Smooth muscle cell (in vitro differentiated cells): ENCODE results near the gene EZH2. TPM values are rescaled to one million over a fixed set of nuclear protein-coding genes. Genes with fewer than 3 reads are reported as not detected.

Source experiments
- DNase-seq: peaks from one replicate; lab custom pipeline; 2025; ENCODE audit not compliant: unreplicated experiment; lab: John Stamatoyannopoulos, UW
- H2AFZ ChIP-seq: fragments of 200-600 bp; sonication (generic); 2 replicates; pipeline ENCODE4 v1.6.0; 2016; ENCODE audit warnings: antibody characterized with exemption, low read depth, mild to moderate bottlenecking
- H3F3A ChIP-seq: fragments of 200-600 bp; sonication (generic); 2 replicates; pipeline ENCODE4 v1.6.0; 2017; ENCODE audit warnings: antibody characterized with exemption, low read depth
- H3K27ac ChIP-seq: fragments of 200-600 bp; sonication (generic); 2 replicates; pipeline ENCODE4 v1.5.1; 2016; ENCODE audit warnings: low read depth, mild to moderate bottlenecking
- H3K27me3 ChIP-seq: fragments of 200-600 bp; sonication (generic); 2 replicates; pipeline ENCODE4 v1.6.1; 2016; ENCODE audit warnings: low read depth, mild to moderate bottlenecking
- H3K36me3 ChIP-seq: fragments of 200-600 bp; sonication (generic); 2 replicates; pipeline ENCODE4 v1.5.1; 2016; ENCODE audit warnings: low read depth
- H3K4me1 ChIP-seq: fragments of 200-600 bp; sonication (generic); 2 replicates; pipeline ENCODE4 v1.5.1; 2016; ENCODE audit warnings: low read depth
- H3K4me2 ChIP-seq: fragments of 200-600 bp; sonication (generic); 2 replicates; pipeline ENCODE4 v1.6.0; 2016; ENCODE audit warnings: mild to moderate bottlenecking
- H3K4me3 ChIP-seq: fragments of 200-600 bp; sonication (generic); 2 replicates; pipeline ENCODE4 v1.5.1; 2016; ENCODE audit warnings: mild to moderate bottlenecking
- H3K79me2 ChIP-seq: fragments of 200-600 bp; sonication (generic); 2 replicates; pipeline ENCODE4 v1.6.0; 2016; ENCODE audit warnings: low read depth, mild to moderate bottlenecking
- H3K9ac ChIP-seq: fragments of 200-600 bp; sonication (generic); 2 replicates; pipeline ENCODE4 v1.6.0; 2016; ENCODE audit warnings: low read depth
- H3K9me3 ChIP-seq: fragments of 200-600 bp; sonication (generic); replicated peaks from 2 replicates; pipeline ENCODE4 v1.5.1; 2016; ENCODE audit warnings: low read depth
- H4K20me1 ChIP-seq: fragments of 200-600 bp; sonication (generic); 2 replicates; pipeline ENCODE4 v1.6.0; 2016; ENCODE audit warnings: low read depth
- CTCF ChIP-seq: fragments of 200-600 bp; sonication (generic); IDR thresholded peaks from 2 replicates; pipeline ENCODE4 v1.5.1; 2017; ENCODE audit warnings: borderline replicate concordance, mild to moderate bottlenecking, antibody characterized with exemption; ENCODE audit not compliant: insufficient read depth, poor library complexity, severe bottlenecking
- WGBS: methylation state at CpG from one replicate; pipeline ENCODE4 v1.1.7; 2016; ENCODE audit warnings: low lambda C conversion rate; 5-methylcytosine and 5-hydroxymethylcytosine counted together
- polyA plus RNA-seq: library from polyadenylated mRNA; unstranded; fragments of >200 nt; fragmentation: Nextera tagmentation; extraction: Ambion mirVana; gene quantifications from 2 replicates; pipeline ENCODE4 v1.2.1, GENCODE V29; 2016
- total RNA-seq: library from RNA; depleted of rRNA; stranded (reverse); fragments of >200 nt; gene quantifications from 2 replicates; pipeline ENCODE4 v1.2.3, GENCODE V29; 2014

Gene EZH2
- total and polyA plus RNA-seq, 2 experiments from 2014 or later = 12.0 to 20.5 TPM

GRCh38 chr7:148791546-148791945, 92.5 kb downstream of the EZH2 start:
- Histone ChIP-seq H3K27ac (no peak overlapping the region), H3K36me3 (peaks cover 29% of the 10 kb centered on the region), H3K4me2 (no peak overlapping the region), H3K9me3 (no peaks in the 10 kb centered on the region), H3K4me1 (no peaks in the 10 kb centered on the region), H3F3A (no peaks in the 10 kb centered on the region), H3K9ac (no peak overlapping the region), H2AFZ (no peak overlapping the region), H3K79me2 (peaks cover 4% of the 10 kb centered on the region), H3K4me3 (no peak overlapping the region), H4K20me1 (peaks cover 5% of the 10 kb centered on the region), H3K27me3 (no peaks in the 10 kb centered on the region)
- no peak for DNase-seq
- 92% methylated on average over 15 of the region's 15 CpGs for WGBS
- TF ChIP-seq CTCF = no peak

- no peak for TF ChIP-seq CTCF
- 96% methylated on average over 2 of the region's 2 CpGs for WGBS
- H3K4me3 ChIP-seq = no peak overlapping the region
Measured at GRCh38 chr7:148790850-148791249, 93.2 kb downstream of the EZH2 start.

DNA sequence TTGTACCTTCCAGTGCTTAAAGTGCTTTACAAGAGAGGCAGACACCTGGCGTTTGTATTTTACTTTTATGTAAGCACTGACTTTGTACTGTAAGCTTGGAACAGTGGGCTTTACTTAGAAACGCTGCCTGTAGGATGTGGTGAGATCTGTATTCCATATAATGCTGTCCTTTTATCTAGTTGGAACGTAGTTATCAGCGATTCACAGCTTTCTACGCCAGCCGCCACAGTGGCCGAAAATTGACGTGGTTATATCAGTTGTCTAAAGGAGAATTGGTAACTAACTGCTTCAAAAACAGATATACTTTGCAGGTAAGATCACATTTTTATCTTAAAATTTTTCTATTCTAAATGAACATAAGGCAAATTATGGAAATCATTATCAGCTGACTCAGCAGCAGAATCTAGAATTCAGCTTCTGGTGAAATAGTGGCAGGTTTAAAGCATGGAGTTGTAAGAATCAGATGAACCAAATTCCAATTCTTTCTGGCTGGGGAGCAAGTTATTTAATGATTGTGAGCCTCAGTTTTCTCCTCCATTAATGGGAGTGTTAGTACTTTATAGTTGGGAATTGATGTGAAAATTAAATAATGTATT, 93.9 kb downstream of the EZH2 start:
- no peak overlapping the region for H3K9ac ChIP-seq
- 97% methylated on average over 8 of the region's 8 CpGs for WGBS
- H4K20me1 ChIP-seq = no peaks in the 10 kb centered on the region
- no peak overlapping the region for H3K4me3 ChIP-seq
- no peaks in the 10 kb centered on the region for H3K4me1 ChIP-seq
- H3K9me3 ChIP-seq = no peaks in the 10 kb centered on the region
- H3F3A ChIP-seq = no peaks in the 10 kb centered on the region
- H3K27ac ChIP-seq = no peak overlapping the region
- TF ChIP-seq CTCF = no peak
- no peak overlapping the region for H3K4me2 ChIP-seq
- peaks cover 34% of the 10 kb centered on the region for H3K36me3 ChIP-seq
- no peak for DNase-seq
- H3K79me2 ChIP-seq = peaks cover 4% of the 10 kb centered on the region
- no peak overlapping the region for H2AFZ ChIP-seq
- no peaks in the 10 kb centered on the region for H3K27me3 ChIP-seq

More at GRCh38 chr7:148790850-148791249, 93.2 kb downstream of the EZH2 start:
- Histone ChIP-seq H3K9me3 (no peaks in the 10 kb centered on the region), H3K27ac (no peak overlapping the region), H3K4me1 (no peaks in the 10 kb centered on the region), H2AFZ (no peak overlapping the region), H3K4me2 (no peak overlapping the region), H3F3A (no peaks in the 10 kb centered on the region), H3K9ac (no peak overlapping the region), H4K20me1 (no peaks in the 10 kb centered on the region), H3K79me2 (peaks cover 4% of the 10 kb centered on the region), H3K36me3 (peaks cover 34% of the 10 kb centered on the region), H3K27me3 (no peaks in the 10 kb centered on the region)
- no peak for DNase-seq

- no peak overlapping the region for H3K27ac ChIP-seq
- H3K27me3 ChIP-seq = no peaks in the 10 kb centered on the region
- no peaks in the 10 kb centered on the region for H3F3A ChIP-seq
- no peak overlapping the region for H3K9ac ChIP-seq
- no peak overlapping the region for H2AFZ ChIP-seq
- 97% methylated on average over 7 of the region's 7 CpGs for WGBS
- no peak for TF ChIP-seq CTCF
- DNase-seq = no peak
- H4K20me1 ChIP-seq = no peaks in the 10 kb centered on the region
- no peaks in the 10 kb centered on the region for H3K9me3 ChIP-seq
- no peak overlapping the region for H3K4me3 ChIP-seq
- H3K4me1 ChIP-seq = no peaks in the 10 kb centered on the region
- no peak overlapping the region for H3K4me2 ChIP-seq
- peaks cover 38% of the 10 kb centered on the region for H3K36me3 ChIP-seq
- H3K79me2 ChIP-seq = peaks cover 9% of the 10 kb centered on the region
Measured at GRCh38 chr7:148789220-148789619, 94.9 kb downstream of the EZH2 start.
